Body of pancreas (tissue), 4 donors: Measurements from ENCODE around the gene CADM4. TPM values are rescaled to one million over a fixed set of nuclear protein-coding genes. Genes with fewer than 3 reads are reported as not detected.

Experiments used
- ATAC-seq: fragments of 150-250 bp; one replicate; pipeline ENCODE4 v1.9.1; 2016
- DNase-seq, 4 donors: peaks; one replicate each; pipeline ENCODE4 v3.0.0-alpha.2; 2019
- H3K27ac ChIP-seq, 4 donors: fragments of 200-600 bp; sonication (generic); 1 replicate in 3 of 4; 2 replicates in 1 of 4; pipeline versions ENCODE4 v1.5.1 to v1.6.1; 2016 to 2019; ENCODE audit warnings: mild to moderate bottlenecking in 1 of 4, mixed read lengths in 1 of 4, moderate library complexity in 1 of 4
- H3K27me3 ChIP-seq, 2 donors: fragments of 200-600 bp; sonication (generic); one replicate each; pipeline ENCODE4 v1.6.0; 2016; ENCODE audit warnings: mild to moderate bottlenecking in 1 of 2
- H3K36me3 ChIP-seq, 2 donors: fragments of 200-600 bp; sonication (generic); replicated peaks in 1 of 2; 2 replicates each; pipeline ENCODE4 v1.5.1; 2016; ENCODE audit warnings: low read depth in 2 of 2; ENCODE audit not compliant: insufficient read depth in 1 of 2
- H3K4me1 ChIP-seq: fragments of 200-600 bp; sonication (generic); one replicate; pipeline ENCODE4 v1.6.0; 2016
- H3K4me3 ChIP-seq, 2 donors: fragments of 200-600 bp; sonication (generic); 1 replicate in 1 of 2; 2 replicates in 1 of 2; pipeline ENCODE4 v1.5.1; 2016 to 2019
- H3K9me3 ChIP-seq, 3 donors: fragments of 200-600 bp; sonication (generic); 1 replicate in 2 of 3; 2 replicates in 1 of 3; pipeline ENCODE4 v1.5.1; 2016
- POLR2A ChIP-seq, 3 donors: fragments of 450-650 bp; IDR thresholded peaks; one replicate each; pipeline ENCODE4 v1.6.1; 2016; ENCODE audit warnings: antibody characterized with exemption in 3 of 3, mild to moderate bottlenecking in 2 of 3
- WGBS, 2 donors: methylation state at CpG; one replicate each; pipeline ENCODE4 v1.1.5; 2017; 5-methylcytosine and 5-hydroxymethylcytosine counted together
- intact Hi-C: fragments of 100-400 bp; cut with DNase I; formaldehyde crosslinking; loops from one replicate; pipeline ENCODE4 v1.15.1; 2023
- total RNA-seq, 2 donors: library from RNA; depleted of rRNA; stranded (reverse); fragments of >200 nt; gene quantifications; one replicate each; pipeline ENCODE4 v1.1.0, GENCODE V29; 2016
- TF ChIP-seq, protein P1 (sequence below), 7 experiments: fragments of 450-650 bp in 4 of 7; fragments of 200-600 bp in 3 of 7; sonication (generic) in 3 of 7; IDR thresholded peaks; one replicate each; pipeline ENCODE4 v1.5.1; 2016 to 2019; ENCODE audit warnings: antibody characterized with exemption in 7 of 7

Gene CADM4
- total RNA-seq, 2 donors from 2014 or later: 2.0 to 2.6 TPM

DNA sequence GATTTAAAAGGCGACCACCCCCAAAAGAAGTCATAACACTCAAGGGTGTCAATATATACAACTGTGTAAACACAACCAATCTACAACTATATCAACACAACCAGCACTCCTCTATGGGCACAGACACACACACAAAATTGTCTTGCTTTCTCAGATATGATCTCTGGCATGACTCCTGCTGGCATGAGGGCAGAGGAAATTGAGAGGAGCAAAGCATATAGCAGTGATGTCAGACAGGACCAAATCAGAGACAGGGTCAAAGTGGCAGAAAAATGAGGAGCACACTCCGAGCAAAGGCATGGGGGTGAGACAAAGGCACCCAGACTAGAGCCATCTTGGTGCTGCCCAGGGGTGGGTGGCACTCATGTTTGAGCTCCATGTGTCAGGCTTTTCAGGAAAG, 53.3 kb downstream of the CADM4 start:
- no peak for DNase-seq
- Histone ChIP-seq H3K4me3 (no peak overlapping the region), H3K36me3 (no peaks in the 10 kb centered on the region), H3K9me3 (no peaks in the 10 kb centered on the region), H3K27ac (no peak overlapping the region), H3K4me1 (peaks cover 7% of the 10 kb centered on the region), H3K27me3 (no peaks in the 10 kb centered on the region)
- WGBS, 2 donors: 67 to 68% methylated on average over 2 of the region's 2 CpGs
- TF ChIP-seq POLR2A (IDR thresholded peaks at IDR 0.05): no peak
- TF ChIP-seq, protein P1, sequence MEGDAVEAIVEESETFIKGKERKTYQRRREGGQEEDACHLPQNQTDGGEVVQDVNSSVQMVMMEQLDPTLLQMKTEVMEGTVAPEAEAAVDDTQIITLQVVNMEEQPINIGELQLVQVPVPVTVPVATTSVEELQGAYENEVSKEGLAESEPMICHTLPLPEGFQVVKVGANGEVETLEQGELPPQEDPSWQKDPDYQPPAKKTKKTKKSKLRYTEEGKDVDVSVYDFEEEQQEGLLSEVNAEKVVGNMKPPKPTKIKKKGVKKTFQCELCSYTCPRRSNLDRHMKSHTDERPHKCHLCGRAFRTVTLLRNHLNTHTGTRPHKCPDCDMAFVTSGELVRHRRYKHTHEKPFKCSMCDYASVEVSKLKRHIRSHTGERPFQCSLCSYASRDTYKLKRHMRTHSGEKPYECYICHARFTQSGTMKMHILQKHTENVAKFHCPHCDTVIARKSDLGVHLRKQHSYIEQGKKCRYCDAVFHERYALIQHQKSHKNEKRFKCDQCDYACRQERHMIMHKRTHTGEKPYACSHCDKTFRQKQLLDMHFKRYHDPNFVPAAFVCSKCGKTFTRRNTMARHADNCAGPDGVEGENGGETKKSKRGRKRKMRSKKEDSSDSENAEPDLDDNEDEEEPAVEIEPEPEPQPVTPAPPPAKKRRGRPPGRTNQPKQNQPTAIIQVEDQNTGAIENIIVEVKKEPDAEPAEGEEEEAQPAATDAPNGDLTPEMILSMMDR (IDR thresholded peaks at IDR 0.05): no peak
- ATAC-seq: no peak
- intact Hi-C loops: no loop called here

DNA sequence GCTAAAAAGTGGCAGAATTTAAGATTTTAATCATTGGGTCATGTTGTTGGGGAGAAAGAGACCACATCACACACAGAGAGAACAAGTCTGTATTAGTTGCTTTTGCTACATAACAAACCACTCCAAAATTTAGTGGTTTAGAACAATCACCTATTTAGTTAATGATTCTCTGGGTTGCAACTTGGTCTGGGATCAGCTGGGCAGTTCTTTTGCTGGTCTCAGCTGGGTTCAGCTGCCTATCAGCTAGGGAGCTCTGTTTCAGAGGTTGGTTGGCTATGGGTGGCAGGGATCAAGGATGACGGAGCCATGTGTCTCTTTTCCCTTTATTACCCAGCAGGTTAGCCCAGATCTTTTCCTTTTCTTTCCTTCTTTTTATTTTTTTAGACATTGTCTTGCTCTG, 55.2 kb downstream of the CADM4 start:
- 26 to 39% methylated on average over 1 of the region's 1 CpG for WGBS, 2 donors
- TF ChIP-seq, protein P1 (IDR thresholded peaks at IDR 0.05): no peak
- no peak for TF ChIP-seq POLR2A (IDR thresholded peaks at IDR 0.05)
- DNase-seq (no peak), ATAC-seq (peak; percentile 45)
- Histone ChIP-seq H3K9me3 (no peaks in the 10 kb centered on the region), H3K27ac (peak overlapping the region; percentile 11 to 75 (median 46)), H3K27me3 (no peaks in the 10 kb centered on the region), H3K36me3 (no peaks in the 10 kb centered on the region), H3K4me1 (peaks cover 7% of the 10 kb centered on the region), H3K4me3 (no peak overlapping the region)
- intact Hi-C loops: no loop called here

DNA sequence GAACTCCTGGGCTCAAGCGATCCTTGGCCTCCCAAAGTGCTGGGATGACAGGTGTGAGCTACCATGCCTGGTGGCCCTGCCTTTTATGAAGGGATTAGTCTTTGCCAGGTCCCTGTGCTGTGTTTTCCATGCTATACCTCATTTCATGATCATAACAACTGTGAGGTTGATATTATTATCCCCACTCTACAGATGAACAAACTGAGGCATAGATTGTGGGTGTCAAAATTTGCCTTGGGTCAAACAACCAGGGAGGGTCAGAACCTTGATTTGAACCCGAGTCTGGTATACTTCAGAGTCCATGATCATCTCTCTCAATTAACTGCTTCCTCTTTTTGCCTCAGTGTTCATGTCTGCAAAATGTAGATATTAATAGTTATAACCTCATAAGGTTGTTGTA, 57.2 kb downstream of the CADM4 start:
- 86 to 87% methylated on average over 2 of the region's 2 CpGs for WGBS, 2 donors
- Histone ChIP-seq H3K4me1 (peaks cover 7% of the 10 kb centered on the region), H3K9me3 (no peaks in the 10 kb centered on the region), H3K27ac (no peak overlapping the region), H3K36me3 (no peaks in the 10 kb centered on the region), H3K4me3 (no peak overlapping the region), H3K27me3 (no peaks in the 10 kb centered on the region)
- TF ChIP-seq POLR2A (IDR thresholded peaks at IDR 0.05): no peak
- TF ChIP-seq, protein P1 (IDR thresholded peaks at IDR 0.05): no peak
- intact Hi-C loops: no loop called here
- ATAC-seq (no peak), DNase-seq (no peak)

DNA sequence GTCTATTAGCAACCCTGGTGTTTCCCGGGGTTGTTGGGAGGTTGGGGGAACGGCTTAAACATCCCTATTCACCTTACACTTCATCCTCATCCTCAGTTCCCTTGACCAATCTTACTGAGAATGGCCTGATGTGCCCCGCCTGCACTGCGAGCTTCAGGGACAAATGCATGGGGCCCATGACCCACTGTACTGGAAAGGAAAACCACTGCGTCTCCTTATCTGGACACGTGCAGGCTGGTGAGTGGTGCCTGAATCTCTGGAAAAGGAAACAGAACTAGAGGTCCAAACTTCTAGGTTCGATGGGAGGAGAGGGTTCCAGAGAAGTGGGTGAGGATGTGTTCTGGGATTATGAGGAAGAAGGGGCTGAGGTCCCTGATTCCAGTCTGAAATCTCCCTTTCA, 58.2 kb downstream of the CADM4 start:
- DNase-seq: no peak
- TF ChIP-seq, protein P1 (IDR thresholded peaks at IDR 0.05): no peak
- TF ChIP-seq POLR2A (IDR thresholded peaks at IDR 0.05): no peak
- peaks cover 7% of the 10 kb centered on the region for H3K4me1 ChIP-seq
- no peaks in the 10 kb centered on the region for H3K9me3 ChIP-seq
- H3K36me3 ChIP-seq: no peaks in the 10 kb centered on the region
- H3K4me3 ChIP-seq: no peak overlapping the region
- no peak for ATAC-seq
- intact Hi-C loops: no loop called here
- no peak overlapping the region for H3K27ac ChIP-seq
- H3K27me3 ChIP-seq: no peaks in the 10 kb centered on the region
- 67 to 69% methylated on average over 6 to 7 of the region's 7 CpGs for WGBS, 2 donors

DNA sequence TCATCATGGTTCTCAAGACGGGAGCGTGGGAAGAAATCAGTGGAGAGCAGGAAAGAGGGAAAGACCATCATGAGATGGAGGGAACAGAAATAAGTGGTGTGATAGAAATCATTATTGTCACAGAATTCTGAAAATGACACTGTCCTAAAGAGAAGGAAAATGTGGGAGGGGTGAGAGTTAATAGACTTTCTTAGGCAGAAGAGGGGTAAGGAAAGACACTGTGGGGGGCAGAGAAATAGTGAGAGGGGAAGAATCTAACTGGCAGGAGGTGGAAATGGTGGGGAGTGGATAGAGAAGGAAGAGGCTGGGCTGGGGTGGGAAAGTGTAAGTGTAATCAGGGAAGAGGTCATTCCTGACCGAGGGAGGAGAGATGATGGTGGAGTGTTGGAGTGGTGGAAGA, 60.9 kb downstream of the CADM4 start:
- no peaks in the 10 kb centered on the region for H3K27me3 ChIP-seq
- no peaks in the 10 kb centered on the region for H3K9me3 ChIP-seq
- H3K4me3 ChIP-seq: no peak overlapping the region
- DNase-seq (no peak), ATAC-seq (no peak)
- intact Hi-C loops: no loop called here
- TF ChIP-seq POLR2A (IDR thresholded peaks at IDR 0.05): no peak
- TF ChIP-seq, protein P1 (IDR thresholded peaks at IDR 0.05): no peak
- no peaks in the 10 kb centered on the region for H3K36me3 ChIP-seq
- peaks cover 12% of the 10 kb centered on the region for H3K4me1 ChIP-seq
- H3K27ac ChIP-seq: no peak overlapping the region
- 58 to 65% methylated on average over 3 of the region's 3 CpGs for WGBS, 2 donors
